ENCODE measurements around the gene MTOR. TPM values are rescaled to one million over a fixed set of nuclear protein-coding genes. Genes with fewer than 3 reads are reported as not detected.

Gene MTOR
- total RNA-seq, 6 experiments from 2014 or later, result 25.1 to 35.3 (median 32.4) TPM

DNA sequence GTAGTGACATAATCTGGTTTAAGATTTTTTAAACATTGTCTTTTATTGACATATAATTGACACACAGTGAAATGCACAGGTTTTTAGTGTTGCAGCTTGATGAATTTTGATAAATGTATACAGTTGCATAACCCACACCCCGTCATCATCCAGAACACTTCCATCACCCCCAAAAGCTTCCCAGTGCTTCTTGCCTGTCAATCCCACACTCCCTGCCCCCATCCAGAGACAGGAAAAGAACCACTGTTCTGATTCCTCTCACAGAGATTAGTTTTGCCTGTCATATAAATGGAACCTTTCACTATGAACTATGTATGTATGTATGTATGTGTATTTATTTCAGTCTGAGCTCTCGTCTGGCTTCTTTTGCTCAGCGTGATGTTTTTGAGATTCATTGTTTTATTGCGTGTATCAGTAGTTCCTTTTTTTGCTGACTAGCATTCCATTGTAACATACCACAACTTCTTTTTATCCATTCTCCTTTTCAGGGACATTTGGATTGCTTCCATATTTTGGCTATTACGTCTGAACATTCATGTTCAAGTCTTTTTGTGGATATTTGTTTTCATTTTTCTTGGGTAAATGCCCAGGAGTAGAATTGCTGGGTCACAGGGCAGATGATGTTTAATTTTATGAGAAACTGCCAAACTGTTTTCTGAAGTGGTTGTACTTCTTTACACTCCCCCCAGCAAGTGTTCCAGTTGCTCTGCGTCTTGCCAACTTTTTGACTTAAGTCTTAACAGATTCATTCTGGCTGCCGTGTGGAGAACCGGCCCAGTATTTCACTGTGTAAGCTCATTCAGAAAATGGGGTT lies 19.4 kb upstream of the MTOR start:
- TF ChIP-seq, protein P1, sequence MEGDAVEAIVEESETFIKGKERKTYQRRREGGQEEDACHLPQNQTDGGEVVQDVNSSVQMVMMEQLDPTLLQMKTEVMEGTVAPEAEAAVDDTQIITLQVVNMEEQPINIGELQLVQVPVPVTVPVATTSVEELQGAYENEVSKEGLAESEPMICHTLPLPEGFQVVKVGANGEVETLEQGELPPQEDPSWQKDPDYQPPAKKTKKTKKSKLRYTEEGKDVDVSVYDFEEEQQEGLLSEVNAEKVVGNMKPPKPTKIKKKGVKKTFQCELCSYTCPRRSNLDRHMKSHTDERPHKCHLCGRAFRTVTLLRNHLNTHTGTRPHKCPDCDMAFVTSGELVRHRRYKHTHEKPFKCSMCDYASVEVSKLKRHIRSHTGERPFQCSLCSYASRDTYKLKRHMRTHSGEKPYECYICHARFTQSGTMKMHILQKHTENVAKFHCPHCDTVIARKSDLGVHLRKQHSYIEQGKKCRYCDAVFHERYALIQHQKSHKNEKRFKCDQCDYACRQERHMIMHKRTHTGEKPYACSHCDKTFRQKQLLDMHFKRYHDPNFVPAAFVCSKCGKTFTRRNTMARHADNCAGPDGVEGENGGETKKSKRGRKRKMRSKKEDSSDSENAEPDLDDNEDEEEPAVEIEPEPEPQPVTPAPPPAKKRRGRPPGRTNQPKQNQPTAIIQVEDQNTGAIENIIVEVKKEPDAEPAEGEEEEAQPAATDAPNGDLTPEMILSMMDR (IDR thresholded peaks at IDR 0.05), result no peak
- TF ChIP-seq POLR2A (IDR thresholded peaks at IDR 0.05), result no peak
- WGBS (ENCODE audit: insufficient coverage, low coverage, low lambda C conversion rate, missing lambda C conversion rate), result 56% methylated on average over 8 of the region's 8 CpGs
- Histone ChIP-seq H3K4me3 (no peak overlapping the region), H3K27me3 (no peaks in the 10 kb centered on the region), H3K36me3 (peaks cover 0 to 23% (median 1%) of the 10 kb centered on the region in 4 donors), H3K9me3 (no peaks in the 10 kb centered on the region), H3K4me1 (peaks cover 0 to 4% (median 0%) of the 10 kb centered on the region in 4 donors), H3K27ac (no peak overlapping the region)
- ATAC-seq (no peak), DNase-seq (no peak)
- intact Hi-C loops (cut with DNase I), result no loop called here

DNA sequence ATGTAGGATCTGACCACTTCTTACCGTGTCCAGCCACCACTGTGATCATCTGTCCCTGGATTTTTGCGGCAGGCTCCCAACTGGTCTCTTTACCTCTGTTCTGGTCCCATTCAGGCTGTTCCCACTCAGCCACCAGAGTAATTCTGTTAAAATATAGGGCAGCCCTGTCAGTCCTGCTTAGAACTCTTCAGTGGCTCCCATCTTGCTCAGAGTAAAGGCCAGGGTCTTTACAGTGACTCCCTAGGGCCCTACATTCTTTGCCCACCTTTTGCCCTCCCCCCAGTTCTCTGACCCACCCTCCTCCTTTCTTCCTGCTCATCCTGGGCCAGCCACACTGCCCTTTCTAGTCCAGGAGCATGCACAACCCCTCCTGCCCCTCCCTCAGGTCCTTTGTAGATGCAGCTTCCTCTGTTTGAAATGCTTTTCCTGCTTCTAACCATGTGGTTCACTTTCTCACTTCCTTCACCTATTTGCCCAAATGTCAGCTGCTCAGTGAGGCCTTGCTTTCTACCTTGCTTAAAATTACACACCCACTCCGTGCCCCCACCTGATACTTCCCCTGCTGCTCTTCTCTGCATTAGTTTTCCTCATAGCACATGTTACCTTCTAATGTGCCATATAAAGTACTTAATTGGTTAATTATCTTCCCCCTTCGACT lies 18.5 kb upstream of the MTOR start:
- Histone ChIP-seq H3K27ac (no peak overlapping the region), H3K36me3 (peaks cover 0 to 16% (median 1%) of the 10 kb centered on the region in 4 donors), H3K27me3 (no peaks in the 10 kb centered on the region), H3K4me3 (no peak overlapping the region), H3K4me1 (peaks cover 0 to 7% (median 0%) of the 10 kb centered on the region in 4 donors), H3K9me3 (no peaks in the 10 kb centered on the region)
- no peak for TF ChIP-seq POLR2A (IDR thresholded peaks at IDR 0.05)
- TF ChIP-seq, protein P1 (IDR thresholded peaks at IDR 0.05), result no peak
- 66% methylated on average over 4 of the region's 4 CpGs for WGBS (ENCODE audit: insufficient coverage, low coverage, low lambda C conversion rate, missing lambda C conversion rate)
- intact Hi-C loops (cut with DNase I), result no loop called here
- peak in 1 of 4 donors; percentile 25 for ATAC-seq
- DNase-seq, result no peak

DNA sequence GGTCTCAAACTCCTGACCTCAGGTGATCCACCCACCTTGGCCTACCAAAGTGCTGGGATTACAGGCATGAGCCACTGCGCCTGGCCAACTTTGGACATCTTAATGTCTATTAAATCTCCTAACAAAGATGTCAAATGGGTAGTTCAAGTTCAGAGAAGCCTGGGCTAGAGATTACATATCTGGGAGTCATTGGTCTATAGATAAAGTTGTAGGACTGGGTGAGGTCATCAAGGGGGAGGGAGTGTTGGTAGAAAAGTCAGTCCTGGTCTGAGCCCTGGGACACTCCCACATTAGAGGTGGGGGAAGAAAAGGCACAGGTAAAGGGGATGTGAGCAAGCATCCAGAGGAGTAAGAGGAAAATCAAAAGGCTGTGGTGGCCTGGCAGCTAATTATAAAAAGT lies 17.3 kb upstream of the MTOR start:
- intact Hi-C loops (cut with DNase I), result no loop called here
- H3K27ac ChIP-seq, result no peak overlapping the region
- no peaks in the 10 kb centered on the region for H3K9me3 ChIP-seq
- peaks cover 0 to 19% (median under 1%) of the 10 kb centered on the region in 4 donors for H3K4me1 ChIP-seq
- TF ChIP-seq POLR2A (IDR thresholded peaks at IDR 0.05), result no peak
- TF ChIP-seq, protein P1 (IDR thresholded peaks at IDR 0.05), result no peak
- ATAC-seq, result no peak
- no peaks in the 10 kb centered on the region for H3K27me3 ChIP-seq
- peaks cover 0 to 13% (median 1%) of the 10 kb centered on the region in 4 donors for H3K36me3 ChIP-seq
- WGBS (ENCODE audit: insufficient coverage, low coverage, low lambda C conversion rate, missing lambda C conversion rate), result 100% methylated on average over 1 of the region's 1 CpG
- no peak for DNase-seq
- H3K4me3 ChIP-seq, result no peak overlapping the region

DNA sequence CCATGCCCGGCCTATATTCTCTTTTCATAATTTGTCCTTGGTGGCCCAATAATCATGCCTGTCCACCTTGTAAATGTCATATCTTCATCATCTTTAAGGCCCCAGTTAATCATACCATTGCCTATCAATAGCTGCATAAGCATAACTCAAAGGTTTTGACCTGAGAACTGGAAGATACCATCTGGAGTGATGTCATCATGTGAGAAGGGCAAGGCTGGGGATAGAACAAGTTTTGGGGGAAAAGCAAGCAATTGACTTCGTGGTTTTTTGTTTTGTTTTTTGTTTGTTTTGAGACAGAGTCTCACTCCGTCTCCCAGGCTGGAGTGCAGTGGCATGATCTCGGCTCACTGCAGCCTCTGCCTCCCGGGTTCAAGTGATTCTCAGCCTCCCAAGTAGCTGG lies 16.8 kb upstream of the MTOR start:
- 86% methylated on average over 5 of the region's 5 CpGs for WGBS (ENCODE audit: insufficient coverage, low coverage, low lambda C conversion rate, missing lambda C conversion rate)
- TF ChIP-seq, protein P1 (IDR thresholded peaks at IDR 0.05), result no peak
- no peak for TF ChIP-seq POLR2A (IDR thresholded peaks at IDR 0.05)

More for the DNA sequence above, 16.8 kb upstream of the MTOR start:
- Histone ChIP-seq H3K27ac (no peak overlapping the region), H3K4me3 (no peak overlapping the region), H3K27me3 (no peaks in the 10 kb centered on the region), H3K4me1 (peaks cover 0 to 24% (median 5%) of the 10 kb centered on the region in 4 donors), H3K36me3 (peaks cover 0 to 13% (median 1%) of the 10 kb centered on the region in 4 donors), H3K9me3 (no peaks in the 10 kb centered on the region)
- DNase-seq, result no peak
- intact Hi-C loops (cut with DNase I), result no loop called here
- ATAC-seq, result no peak

All from right lobe of liver (tissue), 6 donors.